ENCODE results near the gene SMURF1. TPM values are rescaled to one million over a fixed set of nuclear protein-coding genes. Genes with fewer than 3 reads are reported as not detected.

The SMURF1 gene
- total and polyA plus RNA-seq, 2 experiments from 2014 or later = 12.4 to 21.7 TPM

DNA sequence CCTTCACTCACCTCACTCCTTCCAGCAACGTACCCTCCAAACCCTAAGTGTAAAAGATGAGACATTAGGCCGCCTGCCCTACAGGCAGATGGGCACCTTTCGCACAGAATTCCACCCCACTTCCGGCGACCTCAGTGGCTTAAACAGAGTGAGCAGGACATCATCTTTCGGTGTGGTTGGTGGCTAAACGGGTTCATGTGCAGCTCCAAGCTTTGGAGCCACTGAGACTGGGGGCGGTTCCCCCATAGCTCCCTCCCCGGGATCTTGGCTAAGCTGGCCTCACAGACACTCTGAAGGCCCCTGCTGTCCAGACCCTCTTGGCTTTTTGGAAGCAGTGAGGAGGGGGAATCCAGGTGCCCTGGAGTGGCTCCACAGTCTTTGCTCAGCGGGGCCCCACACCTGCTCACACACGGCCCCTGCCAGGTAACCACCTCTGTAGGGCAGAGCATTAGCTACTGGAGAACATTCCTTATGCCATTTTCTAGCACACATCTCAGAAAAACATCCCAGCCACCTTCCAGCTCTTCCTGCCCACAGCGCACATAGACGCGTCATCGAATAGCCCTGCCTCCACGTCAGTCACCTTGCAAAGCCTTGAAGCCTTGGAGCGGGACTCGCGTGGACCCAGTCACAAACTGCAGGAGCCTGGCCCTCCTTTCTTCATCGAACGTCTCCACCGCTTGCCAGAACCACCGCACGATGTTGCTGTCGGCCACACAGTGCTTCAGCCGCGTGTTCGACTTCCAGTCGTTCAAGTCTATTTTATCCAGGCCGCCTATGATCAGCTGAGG is 108.8 kb downstream of the SMURF1 start:
- H3K4me3 ChIP-seq = no peak overlapping the region
- WGBS (ENCODE audit: low lambda C conversion rate, missing lambda C conversion rate) = 96% methylated on average over 30 of the region's 30 CpGs
- TF ChIP-seq, protein P1, sequence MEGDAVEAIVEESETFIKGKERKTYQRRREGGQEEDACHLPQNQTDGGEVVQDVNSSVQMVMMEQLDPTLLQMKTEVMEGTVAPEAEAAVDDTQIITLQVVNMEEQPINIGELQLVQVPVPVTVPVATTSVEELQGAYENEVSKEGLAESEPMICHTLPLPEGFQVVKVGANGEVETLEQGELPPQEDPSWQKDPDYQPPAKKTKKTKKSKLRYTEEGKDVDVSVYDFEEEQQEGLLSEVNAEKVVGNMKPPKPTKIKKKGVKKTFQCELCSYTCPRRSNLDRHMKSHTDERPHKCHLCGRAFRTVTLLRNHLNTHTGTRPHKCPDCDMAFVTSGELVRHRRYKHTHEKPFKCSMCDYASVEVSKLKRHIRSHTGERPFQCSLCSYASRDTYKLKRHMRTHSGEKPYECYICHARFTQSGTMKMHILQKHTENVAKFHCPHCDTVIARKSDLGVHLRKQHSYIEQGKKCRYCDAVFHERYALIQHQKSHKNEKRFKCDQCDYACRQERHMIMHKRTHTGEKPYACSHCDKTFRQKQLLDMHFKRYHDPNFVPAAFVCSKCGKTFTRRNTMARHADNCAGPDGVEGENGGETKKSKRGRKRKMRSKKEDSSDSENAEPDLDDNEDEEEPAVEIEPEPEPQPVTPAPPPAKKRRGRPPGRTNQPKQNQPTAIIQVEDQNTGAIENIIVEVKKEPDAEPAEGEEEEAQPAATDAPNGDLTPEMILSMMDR (IDR thresholded peaks at IDR 0.05; ENCODE audit: poor library complexity) = no peak
- TF ChIP-seq EZH2phosphoT487 (IDR thresholded peaks at IDR 0.05; ENCODE audit: low read depth, severe bottlenecking, unreplicated experiment) (no peak), EZH2 (IDR thresholded peaks at IDR 0.05; ENCODE audit: borderline replicate concordance) (no peak)
- H3K9me2 ChIP-seq (replicated peaks; ENCODE audit: insufficient read depth) = no peaks in the 10 kb centered on the region
- H3K79me2 ChIP-seq = peaks cover 1% of the 10 kb centered on the region
- H3K4me1 ChIP-seq (ENCODE audit: insufficient read depth) = no peaks in the 10 kb centered on the region
- H3K27ac ChIP-seq = no peak overlapping the region
- H2AFZ ChIP-seq = no peak overlapping the region
- H4K20me1 ChIP-seq (ENCODE audit: insufficient read depth, poor library complexity, severe bottlenecking) = no peaks in the 10 kb centered on the region
- H3K4me2 ChIP-seq = no peak overlapping the region
- peaks cover 4% of the 10 kb centered on the region for H3K36me3 ChIP-seq (replicated peaks; ENCODE audit: insufficient read depth, low read depth)
- H3K27me3 ChIP-seq = no peaks in the 10 kb centered on the region
- DNase-seq (ENCODE audit: low spot score) = no peak
- H3K9me3 ChIP-seq (ENCODE audit: low read depth) = no peaks in the 10 kb centered on the region

DNA sequence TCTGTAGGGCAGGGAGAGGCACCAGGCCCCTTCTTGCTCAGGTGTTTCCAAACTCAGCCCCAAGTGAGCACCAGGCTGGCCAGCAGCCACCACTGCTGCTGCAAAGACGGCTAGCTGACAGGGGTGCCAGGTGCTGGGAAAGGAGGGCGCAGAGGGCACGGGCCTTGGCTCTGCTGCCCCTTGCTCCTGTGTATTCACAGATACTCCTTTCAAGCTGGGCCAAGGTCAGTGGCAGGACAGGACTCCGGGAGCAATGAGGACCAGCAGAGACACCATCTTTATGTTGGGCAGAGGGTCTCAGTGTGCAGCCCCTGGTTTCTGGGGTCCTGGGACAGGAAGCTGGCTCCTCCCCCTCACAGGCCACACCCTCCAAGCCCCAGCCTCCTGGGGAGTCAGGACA is 110.1 kb downstream of the SMURF1 start:
- H3K4me1 ChIP-seq (ENCODE audit: insufficient read depth) = no peaks in the 10 kb centered on the region
- H3K36me3 ChIP-seq (replicated peaks; ENCODE audit: insufficient read depth, low read depth) = peaks cover 4% of the 10 kb centered on the region
- no peak overlapping the region for H3K27ac ChIP-seq

DNA sequence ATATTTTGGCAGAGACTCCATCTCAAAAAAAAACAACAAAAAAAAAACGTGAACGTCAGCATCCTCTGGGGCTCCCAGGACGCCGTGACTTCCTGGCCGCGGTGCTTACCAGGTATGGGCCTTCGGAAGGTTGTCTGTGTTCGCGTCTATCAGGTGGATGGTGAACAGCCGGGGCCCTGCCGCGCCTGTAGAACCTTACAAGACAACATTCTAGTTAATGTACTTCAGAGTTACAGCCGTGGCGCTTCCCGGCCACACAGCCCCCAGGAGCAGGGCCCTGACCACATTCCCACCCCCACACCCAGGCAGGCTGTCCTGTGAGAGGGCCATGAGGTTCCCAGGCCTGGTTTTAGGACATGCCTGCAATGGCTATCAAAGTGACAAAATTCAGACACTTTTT is 111.0 kb downstream of the SMURF1 start:
- no peaks in the 10 kb centered on the region for H3K27me3 ChIP-seq
- no peak overlapping the region for H3K4me3 ChIP-seq
- no peak overlapping the region for H3K27ac ChIP-seq
- no peak overlapping the region for H2AFZ ChIP-seq
- no peak for DNase-seq (ENCODE audit: low spot score)
- H3K4me1 ChIP-seq (ENCODE audit: insufficient read depth) = no peaks in the 10 kb centered on the region
- no peaks in the 10 kb centered on the region for H3K9me2 ChIP-seq (replicated peaks; ENCODE audit: insufficient read depth)
- no peak overlapping the region for H3K4me2 ChIP-seq
- TF ChIP-seq EZH2phosphoT487 (IDR thresholded peaks at IDR 0.05; ENCODE audit: low read depth, severe bottlenecking, unreplicated experiment) = no peak
- TF ChIP-seq, protein P1 (IDR thresholded peaks at IDR 0.05; ENCODE audit: poor library complexity) = no peak
- no peak for TF ChIP-seq EZH2 (IDR thresholded peaks at IDR 0.05; ENCODE audit: borderline replicate concordance)
- no peaks in the 10 kb centered on the region for H3K9me3 ChIP-seq (ENCODE audit: low read depth)
- WGBS (ENCODE audit: low lambda C conversion rate, missing lambda C conversion rate) = 98% methylated on average over 15 of the region's 15 CpGs
- peaks cover 4% of the 10 kb centered on the region for H3K36me3 ChIP-seq (replicated peaks; ENCODE audit: insufficient read depth, low read depth)
- H3K79me2 ChIP-seq = no peaks in the 10 kb centered on the region
- H4K20me1 ChIP-seq (ENCODE audit: insufficient read depth, poor library complexity, severe bottlenecking) = no peaks in the 10 kb centered on the region

More for the DNA sequence above, 110.1 kb downstream of the SMURF1 start:
- no peaks in the 10 kb centered on the region for H3K27me3 ChIP-seq
- no peak overlapping the region for H2AFZ ChIP-seq
- no peak overlapping the region for H3K4me2 ChIP-seq
- whole genome bisulfite sequencing (ENCODE audit: low lambda C conversion rate, missing lambda C conversion rate) = 98% methylated on average over 4 of the region's 4 CpGs
- TF ChIP-seq EZH2 (IDR thresholded peaks at IDR 0.05; ENCODE audit: borderline replicate concordance) (no peak), EZH2phosphoT487 (IDR thresholded peaks at IDR 0.05; ENCODE audit: low read depth, severe bottlenecking, unreplicated experiment) (no peak)
- TF ChIP-seq, protein P1 (IDR thresholded peaks at IDR 0.05; ENCODE audit: poor library complexity) = no peak
- no peaks in the 10 kb centered on the region for H3K9me3 ChIP-seq (ENCODE audit: low read depth)
- no peaks in the 10 kb centered on the region for H3K79me2 ChIP-seq
- H4K20me1 ChIP-seq (ENCODE audit: insufficient read depth, poor library complexity, severe bottlenecking) = no peaks in the 10 kb centered on the region
- H3K9me2 ChIP-seq (replicated peaks; ENCODE audit: insufficient read depth) = no peaks in the 10 kb centered on the region
- no peak for DNase-seq (ENCODE audit: low spot score)
- H3K4me3 ChIP-seq = no peak overlapping the region

All from hepatocyte (in vitro differentiated cells).